ENCODE data around the gene LRRC8B. TPM values are rescaled to one million over a fixed set of nuclear protein-coding genes. Genes with fewer than 3 reads are reported as not detected.
A peak's percentile ranks its signal among the peaks of the same experiment; 100 is the strongest.

Gene LRRC8B
- total RNA-seq, 3 donors from 2014 or later = 11.5 to 25.3 (median 12.3) TPM

DNA sequence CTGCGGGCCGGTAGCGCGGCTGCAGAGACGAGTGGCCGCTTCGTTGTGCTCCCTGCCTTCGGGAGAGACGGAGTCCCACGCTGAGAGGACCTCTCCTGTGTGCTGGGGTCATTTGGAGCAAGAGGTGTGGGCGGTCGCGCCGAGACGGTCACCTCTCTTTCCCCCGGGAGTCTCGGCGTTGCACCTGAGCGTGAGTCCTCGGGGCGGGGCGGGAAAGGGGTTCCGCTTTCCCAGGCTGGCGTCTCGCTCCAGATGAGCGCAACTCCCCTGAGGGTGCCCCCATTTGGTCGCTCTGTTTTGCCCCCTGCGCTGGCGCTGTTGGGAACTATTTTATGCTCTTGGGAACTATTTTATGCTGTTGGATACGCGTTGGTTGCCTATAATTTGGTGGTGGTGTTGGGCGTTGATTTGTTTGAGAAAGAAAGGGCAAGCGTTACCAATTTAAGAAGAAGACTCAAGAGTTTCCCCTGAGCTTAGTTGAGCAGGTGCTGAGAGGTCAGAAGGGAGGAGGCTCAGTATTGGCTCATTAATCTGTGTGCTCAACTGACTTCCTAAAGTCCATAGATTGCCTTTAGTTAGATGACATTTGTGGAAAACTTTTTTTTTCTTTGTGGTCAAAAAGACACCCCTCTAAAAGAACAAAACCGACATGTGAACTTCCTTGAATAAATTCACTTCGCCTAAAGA, 683 bp downstream of the LRRC8B start:
- no peaks in the 10 kb centered on the region for H3K9me3 ChIP-seq
- H3K27ac ChIP-seq = peak overlapping the region; percentile 89 to 97
- H3K4me3 ChIP-seq = peak overlapping the region; percentile 66 to 96 (median 95)
- peak in 1 of 2 donors; percentile 23 for DNase-seq (ENCODE audit: low spot score in 2 of 2)
- intact Hi-C loops (cut with DNase I; ENCODE audit: low total_unique reads) = no loop called here
- no peak for TF ChIP-seq POLR2A (IDR thresholded peaks at IDR 0.05)
- TF ChIP-seq CTCF (IDR thresholded peaks at IDR 0.05) = no peak
- TF ChIP-seq POLR2AphosphoS5 (IDR thresholded peaks at IDR 0.05) = no peak
- no peaks in the 10 kb centered on the region for H3K36me3 ChIP-seq
- no peaks in the 10 kb centered on the region for H3K27me3 ChIP-seq
- peaks cover 0 to 3% of the 10 kb centered on the region in 2 donors for H3K4me1 ChIP-seq

GRCh38 chr1:89527256-89527655, 2.6 kb downstream of the LRRC8B start:
- no peak overlapping the region for H3K27ac ChIP-seq
- no peaks in the 10 kb centered on the region for H3K27me3 ChIP-seq
- no peaks in the 10 kb centered on the region for H3K9me3 ChIP-seq
- peaks cover 0 to 3% of the 10 kb centered on the region in 2 donors for H3K4me1 ChIP-seq
- no peak for DNase-seq (ENCODE audit: low spot score in 2 of 2)
- TF ChIP-seq POLR2A (IDR thresholded peaks at IDR 0.05) (no peak), CTCF (IDR thresholded peaks at IDR 0.05) (no peak), POLR2AphosphoS5 (IDR thresholded peaks at IDR 0.05) (no peak)
- H3K36me3 ChIP-seq = no peaks in the 10 kb centered on the region
- intact Hi-C loops (cut with DNase I; ENCODE audit: low total_unique reads) = no loop called here
- H3K4me3 ChIP-seq = no peak overlapping the region

- Histone ChIP-seq H3K27me3 (no peaks in the 10 kb centered on the region), H3K4me3 (no peak overlapping the region), H3K9me3 (no peaks in the 10 kb centered on the region), H3K4me1 (peaks cover 0 to 3% of the 10 kb centered on the region in 2 donors), H3K36me3 (no peaks in the 10 kb centered on the region), H3K27ac (no peak overlapping the region)
- no peak for DNase-seq (ENCODE audit: low spot score in 2 of 2)
- TF ChIP-seq POLR2AphosphoS5 (IDR thresholded peaks at IDR 0.05) (no peak), POLR2A (IDR thresholded peaks at IDR 0.05) (no peak), CTCF (IDR thresholded peaks at IDR 0.05) (no peak)
- intact Hi-C loops (cut with DNase I; ENCODE audit: low total_unique reads) = no loop called here
Observed at GRCh38 chr1:89527750-89528381, 3.2 kb downstream of the LRRC8B start.

- Histone ChIP-seq H3K36me3 (no peaks in the 10 kb centered on the region), H3K4me1 (peaks cover 0 to 3% of the 10 kb centered on the region in 2 donors), H3K4me3 (no peak overlapping the region), H3K9me3 (no peaks in the 10 kb centered on the region), H3K27ac (no peak overlapping the region), H3K27me3 (no peaks in the 10 kb centered on the region)
- DNase-seq (ENCODE audit: low spot score in 2 of 2) = no peak
- no peak for TF ChIP-seq POLR2A (IDR thresholded peaks at IDR 0.05)
- no peak for TF ChIP-seq CTCF (IDR thresholded peaks at IDR 0.05)
- no peak for TF ChIP-seq POLR2AphosphoS5 (IDR thresholded peaks at IDR 0.05)
- intact Hi-C loops (cut with DNase I; ENCODE audit: low total_unique reads) = no loop called here
Observed at GRCh38 chr1:89528382-89528780, 3.8 kb downstream of the LRRC8B start.

- Histone ChIP-seq H3K4me1 (peaks cover 0 to 3% of the 10 kb centered on the region in 2 donors), H3K9me3 (no peaks in the 10 kb centered on the region), H3K27ac (no peak overlapping the region), H3K27me3 (no peaks in the 10 kb centered on the region), H3K4me3 (no peak overlapping the region), H3K36me3 (no peaks in the 10 kb centered on the region)
- intact Hi-C loops (cut with DNase I; ENCODE audit: low total_unique reads) = no loop called here
- TF ChIP-seq POLR2A (IDR thresholded peaks at IDR 0.05) (no peak), POLR2AphosphoS5 (IDR thresholded peaks at IDR 0.05) (no peak), CTCF (IDR thresholded peaks at IDR 0.05) (no peak)
- no peak for DNase-seq (ENCODE audit: low spot score in 2 of 2)
Observed at GRCh38 chr1:89529196-89529595, 4.6 kb downstream of the LRRC8B start.

Measured in breast epithelium (tissue), 4 donors.